NCI-H82 treated with DMSO at 0.1 percent for 48 hours (cell line): Measurements from ENCODE around the gene ZNF267.
"Not testable (repeated sequence)": the region's sequence is repeated elsewhere in the genome, so short reads cannot be mapped to it uniquely, and the experiment has no call there.

ENCODE experiments used
- DNase-seq: peaks from one replicate; lab custom pipeline; 2025; ENCODE audit not compliant: unreplicated experiment; lab: John Stamatoyannopoulos, UW

ZNF267 gene

GRCh38 chr16:31873556-31874365 is at the start of gene ZNF267:
TSS of gene ZNF267 (plus strand) at chr16:31873807. CDS start at chr16:31873967, 160 bp downstream.
- peak; percentile 81 for DNase-seq

DNA sequence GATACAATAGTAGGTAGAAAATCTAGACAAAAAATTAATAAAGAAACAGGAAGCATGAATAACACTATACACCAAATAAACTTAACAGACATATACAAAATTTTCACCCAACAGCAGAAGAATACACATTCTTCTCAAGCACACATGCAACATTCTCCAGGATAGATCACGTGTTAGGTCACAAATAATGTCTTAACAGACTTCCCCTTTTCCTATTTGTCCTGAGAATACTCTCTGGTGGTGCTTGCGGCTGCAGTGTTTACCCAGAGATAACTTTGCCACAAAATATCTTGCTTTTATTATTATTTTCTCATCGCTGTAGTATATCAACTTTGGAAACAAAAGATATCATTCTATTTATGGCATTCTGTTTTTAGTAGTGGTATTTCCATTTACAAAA is 40.6 kb upstream of the ZNF267 start:
- DNase-seq = no peak

- not testable (repeated sequence) for DNase-seq
Observed at GRCh38 chr16:31836396-31836795, 37.2 kb upstream of the ZNF267 start.

DNA sequence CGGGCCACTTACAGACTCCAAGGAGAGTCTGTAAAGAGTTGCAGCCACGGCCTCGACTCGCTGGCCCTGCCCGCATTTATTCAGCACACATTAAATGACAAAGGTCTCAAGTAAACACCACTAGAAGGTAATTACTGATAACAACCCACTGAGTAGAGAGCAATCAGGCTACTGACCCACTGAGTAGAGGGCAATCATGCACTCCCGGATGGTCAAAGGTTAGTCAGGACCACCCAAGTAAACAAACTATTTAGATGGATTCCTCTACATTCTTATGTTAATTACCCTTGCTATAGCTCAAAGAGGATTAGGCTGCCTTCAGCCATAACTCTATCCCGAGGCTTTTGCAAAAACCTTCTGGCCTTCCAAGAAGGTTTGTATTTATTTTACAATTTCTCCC is 30.7 kb upstream of the ZNF267 start:
- no peak for DNase-seq

- DNase-seq = not testable (repeated sequence)
Observed at GRCh38 chr16:31848572-31848971, 25.0 kb upstream of the ZNF267 start.

GRCh38 chr16:31853291-31853690 is 20.3 kb upstream of the ZNF267 start:
- no peak for DNase-seq

DNA sequence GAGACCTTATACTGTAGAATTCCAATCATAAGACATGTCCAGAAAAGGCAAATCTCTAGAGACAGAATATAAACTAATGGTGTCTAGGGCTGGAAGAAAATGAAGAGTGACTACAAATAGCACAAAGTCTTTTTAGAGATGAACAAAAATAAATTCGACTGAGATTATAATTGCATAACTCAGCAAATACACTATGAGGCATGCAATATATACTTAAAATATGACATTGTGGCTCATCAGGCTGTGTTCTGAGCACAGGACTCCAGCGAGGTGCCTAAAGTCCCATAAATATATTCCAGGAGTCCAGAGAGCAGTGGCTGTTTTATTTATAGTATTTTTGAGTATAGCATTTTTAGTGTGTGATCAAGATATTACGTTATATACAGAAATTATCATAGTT is 13.1 kb upstream of the ZNF267 start:
- no peak for DNase-seq

DNA sequence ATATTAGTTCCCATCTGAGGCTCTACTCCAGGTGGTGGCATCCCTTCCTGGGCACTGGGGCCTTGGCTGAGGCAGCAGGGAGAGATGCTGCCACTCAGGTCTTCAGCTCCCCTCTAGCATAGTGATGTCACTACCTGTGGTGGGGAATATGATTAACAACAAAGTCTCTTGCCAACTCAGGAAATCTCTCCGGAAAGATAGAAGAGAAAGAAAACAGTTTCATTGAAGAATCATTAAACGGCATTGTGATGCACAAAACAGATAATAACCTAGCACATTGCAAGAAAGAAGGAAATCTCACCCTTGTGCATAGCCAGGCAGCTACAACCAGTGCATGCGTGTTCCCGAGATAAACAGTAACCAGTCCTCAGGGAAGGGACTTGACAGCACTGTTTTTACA is 12.2 kb upstream of the ZNF267 start:
- no peak for DNase-seq

DNA sequence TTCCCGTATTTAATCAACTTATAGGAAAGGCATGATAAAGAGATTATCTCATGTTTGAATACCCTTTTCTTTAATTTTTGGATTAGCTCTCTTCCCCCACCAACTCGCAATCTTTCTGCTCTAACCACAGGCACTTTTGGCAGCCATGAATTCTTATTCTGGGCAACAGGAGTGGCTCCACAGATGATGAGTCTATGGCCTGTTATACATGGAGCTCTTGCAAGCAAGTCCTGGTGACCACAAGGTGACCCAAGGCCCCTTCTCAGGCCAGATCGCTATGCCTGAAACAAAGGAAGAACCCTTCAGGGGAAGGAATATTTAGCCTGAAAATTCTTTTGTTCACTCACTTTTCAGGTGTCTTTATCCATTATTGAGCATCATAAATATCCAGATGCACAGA is 10.8 kb upstream of the ZNF267 start:
- no peak for DNase-seq

DNA sequence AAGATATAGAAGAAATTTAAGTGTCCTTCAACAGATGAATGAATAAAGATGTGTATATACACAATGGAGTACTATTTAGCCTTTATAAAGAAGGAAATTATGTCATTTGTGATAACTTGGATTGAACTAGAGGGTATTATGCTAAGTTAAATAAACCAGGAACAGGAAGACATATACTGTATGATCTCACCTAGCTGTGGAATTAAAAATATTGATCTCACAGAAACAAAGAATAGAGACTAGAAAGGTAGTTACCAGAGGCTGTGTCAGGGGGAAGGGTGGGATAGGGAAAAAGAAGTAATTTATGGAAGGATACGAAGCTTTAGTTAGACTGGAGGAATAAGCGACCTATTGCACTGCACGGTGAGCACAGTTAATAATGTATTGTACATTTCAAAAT is 5.4 kb upstream of the ZNF267 start:
- no peak for DNase-seq

GRCh38 chr16:31868691-31869167 is 4.9 kb upstream of the ZNF267 start:
- DNase-seq = peak; percentile 22

- no peak for DNase-seq
Observed at GRCh38 chr16:31869511-31870201, 4.0 kb upstream of the ZNF267 start.

DNA sequence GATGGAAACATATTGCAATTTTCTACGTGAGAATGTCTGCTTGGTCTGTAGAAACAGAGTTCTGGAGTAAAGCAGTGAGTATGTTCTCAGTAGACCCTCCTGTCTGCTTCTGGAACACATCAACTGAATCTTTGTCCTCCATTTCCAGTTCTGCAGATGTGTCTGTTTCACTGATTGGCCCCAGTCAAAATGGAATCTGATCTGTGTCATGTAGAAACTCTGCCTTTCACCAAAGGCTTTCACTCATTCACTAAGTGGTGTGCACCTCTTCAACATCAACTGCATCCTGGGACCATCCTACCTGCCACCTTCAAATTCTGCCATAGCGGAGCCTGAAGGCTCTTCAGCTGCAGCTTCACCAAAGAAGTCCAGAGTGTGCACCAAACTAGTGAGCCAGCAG is 2.8 kb upstream of the ZNF267 start:
- DNase-seq = no peak

GRCh38 chr16:31871510-31871909 is 2.1 kb upstream of the ZNF267 start:
- no peak for DNase-seq

- DNase-seq = no peak
Observed at GRCh38 chr16:31872201-31872600, 1.4 kb upstream of the ZNF267 start.

DNA sequence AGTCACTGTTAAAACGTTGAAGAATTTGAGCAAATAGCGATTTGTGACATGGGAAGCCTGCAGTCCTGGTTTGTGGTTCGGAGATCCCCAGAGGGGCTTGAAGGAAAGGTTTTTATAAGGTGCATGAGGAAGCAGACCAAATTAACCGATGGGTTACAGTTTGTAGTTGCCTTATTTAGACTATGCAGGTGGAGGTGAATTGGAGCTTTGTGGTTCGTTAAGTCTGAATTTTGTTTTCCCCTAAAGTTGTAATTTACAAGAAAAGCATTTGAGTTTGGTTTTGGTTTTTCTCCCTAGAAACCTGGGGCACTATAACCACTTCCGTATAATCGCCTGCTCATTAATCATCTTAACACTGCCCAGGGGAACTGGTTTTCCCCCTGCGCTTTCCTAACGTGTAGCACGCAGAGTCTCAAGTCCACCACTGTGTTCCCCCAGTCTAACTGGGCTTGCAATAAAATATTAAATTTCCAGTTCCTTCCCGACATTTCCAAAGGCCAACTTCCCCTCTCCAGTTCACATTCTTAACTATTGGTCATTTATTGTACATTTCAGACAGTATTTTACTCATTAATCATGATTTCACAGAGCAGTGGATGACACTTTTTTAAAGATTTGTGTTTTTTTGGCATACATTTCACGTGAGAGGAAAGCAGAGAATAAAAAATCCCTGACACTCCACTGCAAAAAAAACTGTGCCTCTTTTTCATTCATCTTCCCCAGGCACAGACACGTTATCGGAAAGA is 932 bp downstream of the ZNF267 start:
- peak; percentile 16 for DNase-seq

DNA sequence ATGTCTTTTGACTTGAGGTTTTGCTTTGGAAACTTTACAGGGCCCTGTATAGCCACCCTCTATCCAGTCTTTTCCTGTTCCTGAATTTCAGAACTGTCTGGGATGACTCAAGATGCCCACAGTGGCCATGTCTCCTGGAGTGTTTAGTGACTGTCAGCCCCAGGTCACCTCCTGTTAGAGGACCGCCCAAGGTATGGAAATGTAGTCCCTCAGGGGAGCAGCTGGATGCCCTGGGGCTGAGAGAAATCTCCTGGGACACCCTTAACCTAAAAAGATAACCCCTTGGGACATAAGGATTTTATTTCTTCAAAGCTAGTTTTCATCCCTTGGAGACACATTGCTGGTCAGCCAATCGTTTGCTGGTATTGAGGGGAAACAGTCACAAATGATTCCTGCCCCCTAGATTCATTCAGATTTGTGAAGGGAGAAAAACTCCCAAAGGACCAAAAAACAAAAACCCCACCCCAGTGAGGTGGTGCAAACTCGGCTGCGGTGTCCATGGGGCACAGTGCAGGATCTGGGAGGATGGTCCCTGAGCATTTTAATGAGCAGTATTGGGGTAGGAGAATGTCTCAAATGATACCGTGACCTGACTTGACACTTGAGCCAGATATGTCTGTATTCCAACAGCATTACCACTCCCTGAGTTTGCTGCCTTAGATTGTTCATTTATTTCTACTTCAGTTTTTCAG is 1.7 kb downstream of the ZNF267 start:
- no peak for DNase-seq

GRCh38 chr16:31875928-31876547 is 2.4 kb downstream of the ZNF267 start:
- DNase-seq = no peak

GRCh38 chr16:31876951-31877828 is 3.6 kb downstream of the ZNF267 start:
- no peak for DNase-seq
